Testis (tissue), 2 donors: ENCODE results near the gene DSN1.

ENCODE experiments used
- CTCF ChIP-seq, 3 experiments: fragments of 450-650 bp in 2 of 3; fragments of 200-600 bp in 1 of 3; sonication (generic) in 1 of 3; IDR thresholded peaks; one replicate each; pipeline ENCODE4 v1.5.1; 2016 to 2019; ENCODE audit warnings: antibody characterized with exemption in 3 of 3, mild to moderate bottlenecking in 2 of 3, moderate library complexity in 1 of 3
- POLR2A ChIP-seq: fragments of 450-650 bp; IDR thresholded peaks from one replicate; pipeline ENCODE4 v1.6.1; 2017; ENCODE audit warnings: antibody characterized with exemption, mild to moderate bottlenecking, moderate library complexity

GRCh38 chr20:36737183-36737499, 36.4 kb downstream of the DSN1 start:
- TF ChIP-seq CTCF (IDR thresholded peaks at IDR 0.05) = no peak
- no peak for TF ChIP-seq POLR2A
